HCT116 (cell line): Measurements from ENCODE around the gene ARHGAP10. TPM values are rescaled to one million over a fixed set of nuclear protein-coding genes. Genes with fewer than 3 reads are reported as not detected.

Experiments used
- ATAC-seq: fragments of 200-7000 bp; cut with Tn5 transposase; 2 replicates; pipeline ENCODE4 v1.9.1; 2020; ENCODE audit warnings: mild to moderate bottlenecking, moderate library complexity
- BruUV-seq: library from RNA; stranded (reverse); fragments of 400-500 nt; replicated peaks from 2 replicates; lab custom pipeline; 2021; lab: Mats Ljungman, UMichigan
- CTCF ChIA-PET: fragments of 300-600 bp; sonication (Branson Sonifier 250); formaldehyde crosslinking; loops from one replicate; lab custom pipeline; 2021; ENCODE audit warnings: antibody characterized with exemption; lab: Charles Lee
- POLR2A ChIA-PET: fragments of 300-600, 350-600 bp; sonication (Branson Sonifier 250); formaldehyde crosslinking; loops from one replicate; lab custom pipeline; 2021; ENCODE audit warnings: antibody characterized with exemption; lab: Charles Lee
- RAD21 ChIA-PET, 2 experiments: fragments of 300-600 bp; sonication (Branson Sonifier 250); formaldehyde crosslinking; loops; one replicate each; lab custom pipeline; 2023; ENCODE audit warnings: low total read pairs in 2 of 2; ENCODE audit not compliant: uncharacterized antibody in 2 of 2, unreplicated experiment in 2 of 2, low non-redundant PET in 1 of 2; lab: Charles Lee
- DNase-seq: peaks from one replicate; pipeline ENCODE4 v3.0.0-alpha.2; 2010; ENCODE audit warnings: low read depth, low spot score
- H2AFZ ChIP-seq: fragments of 200-600 bp; shearing (Covaris generic), sonication (generic); 2 replicates; pipeline ENCODE4 v1.6.1; 2017; ENCODE audit warnings: low read depth, mixed run types, mixed read lengths, antibody characterized with exemption, low read length; ENCODE audit not compliant: poor library complexity, severe bottlenecking
- H3K27ac ChIP-seq: 2 replicates; pipeline ENCODE4 v1.5.1; 2012; ENCODE audit warnings: low read depth, low read length
- H3K27me3 ChIP-seq: fragments of 200-600 bp; sonication (generic); 2 replicates; pipeline ENCODE4 v1.6.1; 2016; ENCODE audit warnings: mixed run types, low read length, mixed read lengths; ENCODE audit not compliant: insufficient read depth
- H3K36me3 ChIP-seq, 2 experiments: fragments of 200-500 bp in 1 of 2; fragments of 200-600 bp in 1 of 2; sonication (Bioruptor generic) in 1 of 2; sonication (generic) in 1 of 2; 2 replicates each; pipeline versions ENCODE4 v1.5.1 to v1.6.1; 2014 to 2016; ENCODE audit warnings: low read length in 2 of 2, inconsistent platforms in 1 of 2, mixed read lengths in 1 of 2, mixed run types in 1 of 2; ENCODE audit not compliant: insufficient read depth in 2 of 2, control insufficient read depth in 1 of 2
- H3K4me1 ChIP-seq, 2 experiments: fragments of 200-600 bp in 1 of 2; sonication (generic) in 1 of 2; 2 replicates each; pipeline versions ENCODE4 v1.5.1 to v1.6.1; 2012 to 2017; ENCODE audit warnings: low read length in 2 of 2, inconsistent platforms in 1 of 2, mild to moderate bottlenecking in 1 of 2, mixed read lengths in 1 of 2, mixed run types in 1 of 2, moderate library complexity in 1 of 2; ENCODE audit not compliant: insufficient read depth in 2 of 2, control insufficient read depth in 1 of 2
- H3K4me2 ChIP-seq: fragments of 200-600 bp; sonication (generic); 2 replicates; pipeline ENCODE4 v1.6.1; 2017; ENCODE audit warnings: mixed run types, low read length, mixed read lengths
- H3K4me3 ChIP-seq, 2 experiments: fragments of 200-600 bp in 1 of 2; sonication (generic) in 1 of 2; replicated peaks in 1 of 2; 2 replicates each; pipeline ENCODE4 v1.5.1; 2011 to 2016; ENCODE audit warnings: low read length in 2 of 2, control low read depth in 1 of 2, low read depth in 1 of 2, mild to moderate bottlenecking in 1 of 2, mixed read lengths in 1 of 2, mixed run types in 1 of 2
- H3K79me2 ChIP-seq: fragments of 200-600 bp; sonication (generic); 2 replicates; pipeline ENCODE4 v1.6.1; 2017; ENCODE audit warnings: mild to moderate bottlenecking, mixed run types, low read length, moderate library complexity, mixed read lengths; ENCODE audit not compliant: insufficient read depth
- H3K9ac ChIP-seq: fragments of 200-600 bp; sonication (generic); 2 replicates; pipeline ENCODE4 v1.6.1; 2016; ENCODE audit warnings: low read length, mixed read lengths
- H3K9me2 ChIP-seq: fragments of 200-600 bp; sonication (generic), shearing (Covaris generic); 2 replicates; pipeline ENCODE4 v1.6.1; 2017; ENCODE audit warnings: mixed run types, mild to moderate bottlenecking, moderate library complexity; ENCODE audit not compliant: insufficient read depth
- H3K9me3 ChIP-seq, 2 experiments: fragments of 200-500 bp in 1 of 2; fragments of 200-600 bp in 1 of 2; sonication (Bioruptor generic) in 1 of 2; sonication (generic) in 1 of 2; 2 replicates each; pipeline ENCODE4 v1.6.1; 2014 to 2017; ENCODE audit warnings: low read length in 2 of 2, mixed read lengths in 2 of 2, inconsistent platforms in 1 of 2, low read depth in 1 of 2, mild to moderate bottlenecking in 1 of 2, mixed run types in 1 of 2, moderate library complexity in 1 of 2; ENCODE audit not compliant: control insufficient read depth in 1 of 2, insufficient read depth in 1 of 2
- H4K20me1 ChIP-seq: fragments of 200-600 bp; sonication (generic), shearing (Covaris generic); 2 replicates; pipeline ENCODE4 v1.6.1; 2017; ENCODE audit warnings: mixed run types, mild to moderate bottlenecking, moderate library complexity; ENCODE audit not compliant: insufficient read depth
- ATF3 ChIP-seq: IDR thresholded peaks from 2 replicates; pipeline ENCODE4 v1.6.1; 2012
- CBX3 ChIP-seq: IDR thresholded peaks from 2 replicates; pipeline ENCODE4 v1.6.1; 2012; ENCODE audit warnings: low read depth
- CEBPB ChIP-seq: IDR thresholded peaks from 2 replicates; pipeline ENCODE4 v1.6.1; 2012; ENCODE audit warnings: low read depth
- EGR1 ChIP-seq: IDR thresholded peaks from 2 replicates; pipeline ENCODE4 v1.6.1; 2012; ENCODE audit warnings: low read depth
- ELF1 ChIP-seq: IDR thresholded peaks from 2 replicates; pipeline ENCODE4 v1.6.1; 2012; ENCODE audit warnings: low read depth, borderline replicate concordance
- EZH2 ChIP-seq: fragments of 200-600 bp; sonication (generic); IDR thresholded peaks from 2 replicates; pipeline ENCODE4 v1.6.1; 2017; ENCODE audit warnings: antibody characterized with exemption, mixed run types
- JUND ChIP-seq: IDR thresholded peaks from 2 replicates; pipeline ENCODE4 v1.6.1; 2012
- MAX ChIP-seq: IDR thresholded peaks from 2 replicates; pipeline ENCODE4 v1.6.1; 2012
- POLR2A ChIP-seq: IDR thresholded peaks from 2 replicates; pipeline ENCODE4 v1.7.0; 2011; ENCODE audit warnings: borderline replicate concordance; ENCODE audit not compliant: insufficient read depth, insufficient read length; ENCODE audit errors: extremely low read depth
- POLR2AphosphoS5 ChIP-seq: IDR thresholded peaks from 2 replicates; pipeline ENCODE4 v1.6.1; 2011; ENCODE audit warnings: mild to moderate bottlenecking, low read depth, low read length, moderate library complexity
- SIN3A ChIP-seq: IDR thresholded peaks from 2 replicates; pipeline ENCODE4 v1.6.1; 2012; ENCODE audit warnings: low read depth
- SP1 ChIP-seq: IDR thresholded peaks from 2 replicates; pipeline ENCODE4 v1.6.1; 2012; ENCODE audit warnings: low read depth
- SRF ChIP-seq: IDR thresholded peaks from 2 replicates; pipeline ENCODE4 v1.6.1; 2012; ENCODE audit warnings: low read depth
- YY1 ChIP-seq: IDR thresholded peaks from 2 replicates; pipeline ENCODE4 v1.6.1; 2011; ENCODE audit warnings: low read length, low read depth, moderate library complexity, mild to moderate bottlenecking; ENCODE audit not compliant: insufficient replicate concordance; ENCODE audit errors: extremely low read depth
- ZBTB33 ChIP-seq: IDR thresholded peaks from 2 replicates; pipeline ENCODE4 v1.6.1; 2011; ENCODE audit warnings: mild to moderate bottlenecking, low read length, moderate library complexity; ENCODE audit not compliant: insufficient replicate concordance; ENCODE audit errors: extremely low read depth
- ZFX ChIP-seq: fragments of 450-650 bp; IDR thresholded peaks from 2 replicates; pipeline ENCODE4 v1.6.1; 2017
- ZNF274 ChIP-seq: fragments of 200-500 bp; sonication (Bioruptor generic); IDR thresholded peaks from 2 replicates; pipeline ENCODE4 v1.6.1; 2014; ENCODE audit warnings: mild to moderate bottlenecking, low read depth, low read length, inconsistent platforms
- intact Hi-C: fragments of 100-400 bp; cut with micrococcal nuclease; formaldehyde crosslinking; loops from 2 replicates; pipeline ENCODE4 v1.10.0; 2022
- total RNA-seq: library from RNA; stranded (reverse); gene quantifications from one replicate; pipeline ENCODE4 v1.2.1, GENCODE V29; 2021; ENCODE audit not compliant: unreplicated experiment

Gene ARHGAP10
- total RNA-seq, 1 experiment from 2014 or later = 24.7 TPM

- Histone ChIP-seq H3K4me2 (no peak overlapping the region), H3K4me1 (no peaks in the 10 kb centered on the region), H3K9ac (no peak overlapping the region), H3K4me3 (no peak overlapping the region), H2AFZ (no peak overlapping the region), H3K36me3 (no peaks in the 10 kb centered on the region), H3K9me3 (no peaks in the 10 kb centered on the region), H3K9me2 (no peaks in the 10 kb centered on the region), H4K20me1 (no peaks in the 10 kb centered on the region), H3K27ac (no peak overlapping the region), H3K27me3 (no peaks in the 10 kb centered on the region), H3K79me2 (no peaks in the 10 kb centered on the region; the same call in 1 of the 2 replicates)
- ATAC-seq (no peak), DNase-seq (no peak)
- intact Hi-C loops = loop anchor here (1.0 to 5.0 kb wide), 8 partner anchors 158 to 847 kb away; partner anchors contain the start of gene TMEM184C
- RAD21 ChIA-PET = interaction anchor here (0.6 to 1.3 kb wide), 2 partner anchors 182 to 241 kb away, joined by 3 to 6 read pairs; partner anchors contain the start of gene PRMT9 (in 1 of the 2)
- POLR2A ChIA-PET = interaction anchor here (1.6 kb wide), 1 partner anchor 266 kb away, joined by 3 read pairs; no protein-coding TSS in a partner anchor
- no TSS peak for BruUV-seq
- TF ChIP-seq POLR2A = no peak
- TF ChIP-seq SIN3A = no peak
- no peak for TF ChIP-seq CBX3
- no peak for TF ChIP-seq EZH2
- no peak for TF ChIP-seq ELF1
- TF ChIP-seq ZFX = no peak
- TF ChIP-seq JUND = no peak
- TF ChIP-seq ZBTB33 = no peak
- TF ChIP-seq POLR2AphosphoS5 = no peak
- no peak for TF ChIP-seq EGR1
- no peak for TF ChIP-seq CEBPB
- TF ChIP-seq SRF = no peak
- TF ChIP-seq SP1 = no peak
- TF ChIP-seq YY1 = no peak
- TF ChIP-seq MAX = no peak
- TF ChIP-seq ZNF274 = no peak
- no peak for TF ChIP-seq ATF3
- CTCF ChIA-PET = interaction anchor here (0.7 to 3.2 kb wide), 18 partner anchors 11 to 347 kb away, joined by 3 to 61 read pairs (median 10); partner anchors contain the start of genes ARHGAP10, PRMT9 and TMEM184C
Observed at GRCh38 chr4:147865926-147866325, 134.0 kb downstream of the ARHGAP10 start.
